ENCODE results near the gene CHRM4.

The CHRM4 gene

GRCh38 chr11:46391578-46392420 is at the start of gene CHRM4:
TSS of gene CHRM4 (minus strand) at chr11:46391776. CDS start at chr11:46386557, 5,219 bp downstream.
- DNase-seq (ENCODE audit: low read depth): no peak

DNA sequence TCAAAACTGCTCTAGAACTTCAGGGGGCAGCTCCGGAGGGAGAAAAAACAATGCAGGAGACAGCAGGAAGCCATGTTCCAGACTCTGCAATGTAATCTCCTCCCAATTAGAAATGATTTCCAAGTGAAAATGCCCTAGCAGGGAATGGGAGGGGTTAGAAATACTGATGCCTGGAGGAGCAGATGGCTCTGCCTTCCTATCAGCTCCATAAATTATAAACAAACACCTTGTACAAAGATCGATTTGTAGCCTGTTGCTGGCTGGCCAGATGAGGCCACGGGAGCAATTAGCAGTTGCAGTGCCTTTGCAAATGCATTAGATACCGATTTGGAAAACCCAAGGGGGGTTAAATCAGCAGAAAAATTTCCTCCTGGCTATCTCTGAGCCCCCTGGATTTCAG is 46.6 kb upstream of the CHRM4 start:
- no peak for DNase-seq (ENCODE audit: low read depth)

DNA sequence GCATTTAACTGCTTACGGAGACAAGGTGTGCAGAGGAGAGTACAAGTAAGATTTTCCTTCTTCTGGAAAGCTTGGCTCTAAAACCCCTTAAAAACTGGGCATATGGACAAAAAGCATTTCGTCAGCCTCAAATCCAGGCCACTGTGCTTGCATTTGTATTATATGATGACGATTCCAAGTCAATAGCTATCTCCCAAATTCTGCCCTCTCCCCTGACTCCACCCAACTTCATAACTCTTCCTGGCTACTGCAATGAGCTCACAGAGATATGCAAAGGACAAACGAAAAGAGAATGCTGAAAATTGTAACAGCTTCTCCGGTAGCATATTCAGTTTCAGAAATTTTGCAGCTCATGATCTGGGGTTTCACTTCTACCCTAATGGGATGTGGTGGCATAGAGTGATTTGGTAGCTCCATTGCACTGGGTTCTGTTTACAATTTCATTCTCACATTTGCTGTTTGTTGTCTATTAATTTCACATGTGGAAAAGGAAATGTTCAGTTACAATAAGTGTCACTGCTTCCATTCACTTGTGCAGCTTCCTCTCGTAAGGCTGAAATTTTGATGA is 45.6 kb upstream of the CHRM4 start:
- no peak for DNase-seq (ENCODE audit: low read depth)

DNA sequence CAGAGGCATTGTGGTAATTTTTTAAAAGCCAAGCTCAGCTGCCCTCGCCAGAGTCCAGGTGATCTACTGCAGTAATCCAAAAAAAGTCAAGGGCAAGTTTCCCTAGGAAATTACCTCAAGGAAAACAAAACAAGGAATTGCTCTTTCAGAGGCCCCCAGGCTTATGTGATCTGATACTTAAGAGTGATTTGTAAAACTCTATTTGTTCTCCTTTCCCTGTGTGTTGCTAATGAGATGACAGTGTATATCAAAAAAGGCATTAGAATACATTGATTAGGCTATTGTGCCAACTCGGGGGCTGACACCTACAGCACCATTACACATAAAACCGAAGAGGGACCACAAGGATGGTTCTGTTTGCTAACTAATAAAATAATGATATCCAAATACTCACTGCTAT is 44.5 kb upstream of the CHRM4 start:
- no peak for DNase-seq (ENCODE audit: low read depth)

DNA sequence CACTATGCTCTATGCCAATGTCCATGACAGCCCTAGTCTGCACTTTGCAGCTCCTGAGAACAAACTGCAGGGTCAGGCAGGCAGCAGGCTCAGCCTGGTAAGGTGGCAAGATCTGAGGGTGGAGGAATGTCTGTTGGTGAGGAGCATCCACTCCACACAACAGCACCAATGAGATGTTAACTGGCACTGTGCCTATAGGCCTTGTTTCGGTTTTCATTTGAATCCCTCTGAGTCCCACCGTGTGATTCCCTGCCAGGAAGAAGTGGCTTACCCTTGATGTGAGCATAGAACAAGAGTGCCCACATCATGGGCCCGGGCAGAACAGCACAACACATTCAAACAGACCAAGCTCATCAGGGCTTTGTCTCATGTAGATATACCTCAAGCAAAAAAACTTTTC is 44.1 kb upstream of the CHRM4 start:
- DNase-seq (ENCODE audit: low read depth): no peak

DNA sequence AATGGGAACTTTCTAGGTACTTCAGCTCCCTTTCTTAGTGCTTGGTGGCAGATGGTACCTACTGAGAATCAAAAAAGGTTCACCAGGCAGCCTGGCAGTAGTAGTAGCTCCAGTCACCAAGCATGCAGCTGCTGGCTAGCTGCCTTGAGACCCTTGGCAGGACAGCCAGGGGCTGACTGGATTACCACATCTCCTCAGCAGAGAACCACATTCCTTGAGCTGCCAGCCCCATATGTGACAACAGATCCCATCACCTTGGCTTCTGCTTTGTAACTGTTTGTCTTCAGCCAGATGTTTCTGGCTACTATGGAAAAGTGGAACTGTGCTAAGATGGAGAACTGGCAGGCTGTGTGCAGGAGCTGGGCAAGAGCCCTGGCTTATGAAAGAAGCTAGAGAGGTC is 39.6 kb upstream of the CHRM4 start:
- DNase-seq (ENCODE audit: low read depth): no peak

DNA sequence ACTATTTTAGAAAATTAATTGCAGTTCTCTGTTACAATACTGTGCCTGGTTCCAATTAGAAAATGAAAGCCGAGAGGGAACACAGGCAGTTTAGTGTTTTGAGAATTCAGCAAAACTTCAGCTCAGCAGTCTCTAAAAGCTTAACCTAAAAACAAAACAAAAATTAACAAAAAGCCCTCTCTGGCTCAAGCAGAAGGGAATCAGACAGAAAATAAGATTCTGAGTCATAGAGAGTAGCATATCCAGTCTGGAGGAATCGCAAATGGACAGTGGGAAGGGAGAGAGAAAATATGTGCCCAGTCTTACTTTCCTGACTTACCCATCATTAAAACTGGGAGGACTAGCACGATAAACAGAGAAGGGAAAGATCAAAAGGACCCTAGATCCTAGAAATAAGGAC is 38.1 kb upstream of the CHRM4 start:
- no peak for DNase-seq (ENCODE audit: low read depth)

- no peak for DNase-seq (ENCODE audit: low read depth)
Measured at GRCh38 chr11:46427364-46427763, 35.8 kb upstream of the CHRM4 start.

DNA sequence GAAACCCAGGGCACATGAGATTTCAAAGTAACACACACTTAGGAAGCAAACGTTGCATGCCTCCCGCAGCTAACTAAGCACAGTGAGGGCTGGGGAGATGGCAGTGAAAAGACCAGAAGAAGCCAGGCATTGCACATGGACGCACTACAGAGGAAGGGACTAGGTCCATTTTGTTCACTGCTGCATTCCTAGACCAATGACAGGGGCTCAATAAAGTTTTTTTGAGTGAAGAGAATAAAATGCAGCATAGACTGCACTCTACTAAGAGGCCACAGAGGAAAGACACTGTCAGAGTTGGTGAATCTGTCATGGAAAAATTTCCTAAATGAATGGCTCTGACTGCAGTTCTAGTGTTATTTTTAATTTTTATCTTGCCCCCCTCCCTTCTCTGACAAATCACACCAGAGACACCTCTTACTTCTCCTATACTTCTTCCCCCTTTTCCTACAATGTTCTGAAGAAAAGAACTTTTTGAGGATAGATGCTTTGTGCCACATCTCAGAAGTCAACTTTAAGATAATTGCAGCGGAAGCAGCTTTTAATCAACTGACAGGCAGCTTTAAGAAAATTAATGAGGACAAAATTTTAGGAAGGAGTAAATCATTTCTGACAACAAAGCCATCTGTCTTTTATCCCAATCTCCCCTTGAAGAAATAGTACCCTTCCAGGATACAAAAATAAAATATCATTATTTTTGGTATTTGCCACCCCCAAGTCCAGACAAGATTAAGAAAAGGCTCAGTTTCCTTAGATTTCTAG is 34.8 kb upstream of the CHRM4 start:
- DNase-seq (ENCODE audit: low read depth): no peak

- DNase-seq (ENCODE audit: low read depth): no peak
Measured at GRCh38 chr11:46422588-46422987, 31.0 kb upstream of the CHRM4 start.

DNA sequence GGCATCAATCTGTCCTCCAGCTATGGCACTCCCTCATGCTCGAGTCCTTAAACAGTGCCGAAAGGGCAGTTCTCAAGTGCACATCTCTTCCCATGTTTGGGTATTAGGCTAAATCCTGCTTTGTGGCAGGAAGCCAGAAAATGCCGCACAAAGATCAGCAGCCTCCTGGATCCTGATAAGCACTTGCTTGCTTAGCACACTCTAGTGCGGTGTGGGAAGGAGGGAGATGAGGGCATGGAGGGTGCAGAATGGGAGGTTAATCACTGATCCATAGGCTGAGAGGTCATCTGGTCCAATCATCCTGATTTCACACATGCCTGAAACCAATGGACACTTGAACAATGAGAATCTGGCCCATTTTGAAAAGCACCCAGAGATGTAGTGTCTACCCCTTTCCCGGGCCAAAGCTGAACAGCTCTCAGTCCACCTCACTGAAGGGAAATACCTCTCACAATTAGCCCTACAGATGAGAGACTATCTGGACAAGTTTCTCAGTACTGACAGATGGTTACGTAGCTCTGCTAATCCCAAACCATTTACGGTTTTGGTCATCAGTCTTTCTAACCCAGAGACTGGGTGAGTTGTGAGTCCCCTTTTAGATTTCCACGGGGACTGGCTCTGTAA is 29.8 kb upstream of the CHRM4 start:
- no peak for DNase-seq (ENCODE audit: low read depth)

DNA sequence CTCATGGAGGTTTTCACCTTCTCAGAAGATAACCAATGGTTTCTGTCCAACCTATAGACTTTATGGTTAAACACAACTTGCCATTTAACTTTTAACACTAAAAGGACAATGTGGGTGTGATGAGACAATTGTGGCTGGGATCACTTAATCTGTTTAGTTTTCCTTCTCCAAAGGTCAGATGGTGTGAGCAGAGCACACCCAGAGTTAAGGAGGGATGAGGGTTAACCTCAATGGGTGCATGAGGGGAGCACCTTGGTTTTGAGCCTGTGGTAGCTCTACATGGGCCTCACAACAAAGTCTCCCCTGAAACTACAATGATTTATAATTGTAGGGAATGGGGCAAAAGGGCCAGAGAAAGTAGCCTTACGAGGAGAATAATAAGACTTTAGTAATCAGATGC is 28.9 kb upstream of the CHRM4 start:
- DNase-seq (ENCODE audit: low read depth): no peak

- no peak for DNase-seq (ENCODE audit: low read depth)
Measured at GRCh38 chr11:46418751-46419150, 27.2 kb upstream of the CHRM4 start.

GRCh38 chr11:46417711-46418110 is 26.1 kb upstream of the CHRM4 start:
- no peak for DNase-seq (ENCODE audit: low read depth)

DNA sequence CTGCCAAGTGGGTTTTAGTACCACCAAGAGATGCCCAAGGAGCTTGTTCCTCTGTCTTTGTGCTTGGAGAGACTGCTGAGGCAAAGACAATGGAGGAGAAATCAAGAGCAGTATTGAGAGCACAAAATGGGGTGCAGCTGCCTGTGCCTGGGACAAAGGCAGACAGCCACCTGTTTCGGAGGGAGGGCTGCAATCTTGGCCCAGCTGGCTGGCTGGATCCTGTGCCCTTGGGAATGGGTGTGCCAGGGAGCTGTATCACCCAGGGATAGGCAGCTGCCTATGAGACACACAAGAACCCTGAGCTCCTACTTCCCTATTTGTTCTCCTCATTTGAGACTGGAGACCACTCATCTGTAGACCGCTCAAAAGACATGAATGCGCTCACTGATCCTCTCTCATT is 23.3 kb upstream of the CHRM4 start:
- no peak for DNase-seq (ENCODE audit: low read depth)

GRCh38 chr11:46414466-46414796 is 22.9 kb upstream of the CHRM4 start:
- DNase-seq (ENCODE audit: low read depth): no peak

DNA sequence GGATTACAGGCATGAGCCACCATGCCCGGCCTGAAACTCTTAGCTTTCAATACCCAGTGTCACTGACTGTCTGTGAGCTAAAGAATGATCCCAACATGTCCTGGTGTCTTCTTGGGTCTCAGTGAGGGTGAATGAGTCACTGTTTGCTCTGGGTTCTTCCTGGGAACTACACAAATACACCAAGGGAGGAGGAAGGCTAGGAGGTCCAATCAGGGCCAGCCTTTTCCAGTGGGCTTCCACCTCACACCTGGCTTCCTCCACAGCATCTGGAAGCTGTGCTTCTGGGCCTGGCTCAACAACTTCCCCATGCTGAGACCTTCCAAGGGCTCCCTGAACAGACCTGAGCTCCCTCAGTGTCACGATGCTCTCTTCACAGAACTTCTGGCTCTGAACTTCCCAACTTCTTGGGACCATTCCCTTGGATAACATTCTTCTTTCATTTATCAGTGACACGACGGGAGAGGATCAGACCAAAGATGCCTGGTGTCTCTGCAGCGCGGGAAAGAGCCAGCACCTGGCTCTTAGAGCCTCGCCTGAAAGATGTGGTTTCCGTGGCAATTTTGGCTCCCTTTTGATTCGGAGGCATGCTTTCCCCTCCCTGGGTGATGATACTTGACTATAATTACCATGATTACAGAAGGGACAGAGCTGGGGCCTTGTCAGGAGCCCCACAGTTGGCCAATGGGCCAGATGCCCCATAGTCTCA is 22.3 kb upstream of the CHRM4 start:
- DNase-seq (ENCODE audit: low read depth): no peak

DNA sequence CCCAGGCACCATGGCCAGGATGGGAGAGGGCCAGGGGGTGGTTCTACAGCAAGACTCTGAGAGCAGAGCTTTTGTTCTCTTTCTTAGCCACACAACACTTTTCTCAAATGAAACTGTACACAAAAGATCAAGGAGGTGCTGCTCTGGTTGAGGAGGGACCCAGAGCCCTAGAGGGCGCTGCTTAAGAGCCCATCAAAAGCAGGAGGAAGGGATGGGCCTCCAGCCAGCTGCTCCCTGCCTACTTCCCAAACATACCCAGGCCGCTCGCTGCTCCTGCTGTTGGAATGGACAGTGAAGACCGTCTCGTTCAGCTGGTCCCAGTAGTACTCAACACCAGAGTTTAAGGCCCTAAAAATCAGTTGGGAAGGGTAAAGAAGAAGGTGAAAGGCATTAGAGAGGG is 18.4 kb upstream of the CHRM4 start:
- DNase-seq (ENCODE audit: low read depth): no peak

DNA sequence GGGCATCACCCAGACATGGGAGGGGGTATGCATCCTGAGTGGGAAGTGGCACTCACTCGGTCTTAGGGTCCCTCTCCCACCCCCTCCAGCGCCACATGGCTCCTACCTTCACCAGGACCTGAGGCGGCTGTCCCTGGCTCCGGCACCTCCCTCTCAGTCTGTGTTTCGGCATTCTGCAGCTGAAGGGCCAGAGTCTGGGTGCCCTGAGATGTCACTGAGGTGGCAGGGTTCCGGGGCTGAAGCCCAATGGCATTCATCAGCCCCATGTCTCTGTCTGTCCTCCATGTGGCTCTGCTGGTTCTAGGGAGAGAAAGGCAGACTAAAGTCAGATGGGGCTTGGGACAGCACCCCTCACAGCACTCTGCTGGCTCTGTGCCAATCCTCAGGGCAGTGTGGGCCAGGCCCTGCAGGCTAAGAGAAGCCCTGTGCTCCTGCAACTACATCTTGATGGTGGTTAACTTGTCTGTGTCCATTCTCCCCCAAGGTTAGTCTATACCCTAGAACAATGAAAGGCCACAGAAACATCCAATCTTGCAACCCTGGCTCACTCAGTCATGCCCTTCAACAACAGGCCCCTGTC is 16.9 kb upstream of the CHRM4 start:
- no peak for DNase-seq (ENCODE audit: low read depth)

DNA sequence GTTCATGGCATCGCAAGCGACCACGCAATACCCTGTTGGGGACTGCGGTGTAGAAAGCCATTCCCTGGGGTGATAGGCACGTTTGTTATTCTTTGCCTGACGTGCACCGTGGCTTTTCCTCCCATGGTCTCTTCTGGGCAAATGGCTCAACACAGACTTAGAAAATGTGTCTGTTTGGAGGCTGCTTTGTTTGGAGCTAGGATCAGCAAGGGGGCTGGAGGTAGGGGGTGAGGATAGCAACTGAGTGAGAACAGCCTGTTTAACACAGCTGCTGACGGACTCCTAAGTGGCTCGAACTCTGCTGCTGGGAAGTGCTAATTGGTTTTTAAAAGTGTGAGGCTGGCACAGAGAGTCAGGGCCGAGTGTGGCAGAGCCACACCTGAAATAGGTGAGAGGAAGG is 16.1 kb upstream of the CHRM4 start:
- no peak for DNase-seq (ENCODE audit: low read depth)

DNA sequence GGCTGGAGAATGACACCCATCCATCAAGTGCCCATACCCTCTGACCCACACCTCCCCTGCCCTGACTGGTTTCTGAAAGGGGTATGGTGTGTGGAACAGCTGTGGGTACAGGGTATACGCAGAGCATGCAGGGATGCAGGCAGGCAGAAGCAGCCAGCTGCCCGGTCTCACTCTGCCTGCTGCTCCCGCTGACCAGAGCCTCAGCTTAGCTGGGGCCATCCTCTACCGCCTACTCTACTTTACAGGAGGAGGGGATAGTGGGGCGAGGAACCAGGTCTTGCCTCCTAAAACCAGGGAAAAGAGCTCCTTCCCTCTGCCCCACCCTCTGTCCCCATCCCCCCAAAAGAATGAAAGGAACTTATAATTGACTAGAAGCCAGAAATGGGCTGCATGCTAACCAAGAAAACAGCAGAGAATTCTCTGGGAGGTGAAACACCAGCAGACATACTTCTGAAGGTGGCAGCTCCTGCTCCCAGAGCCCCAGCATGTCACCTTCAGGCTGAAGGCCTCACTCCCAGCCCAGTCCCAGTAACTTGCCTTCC is 13.0 kb upstream of the CHRM4 start:
- no peak for DNase-seq (ENCODE audit: low read depth)
